Activated CD4-positive, alpha-beta T cell treated with anti-CD3 and anti-CD28 coated beads, Interleukin-2, amount 10 ng/mL, durations not matched to agents 7 days and 5 days (primary cell): ENCODE results near the gene SORL1. TPM values are rescaled to one million over a fixed set of nuclear protein-coding genes. Genes with fewer than 3 reads are reported as not detected.

ENCODE experiments used
- total RNA-seq, 2 experiments: library from RNA; stranded (reverse); gene quantifications; one replicate each; pipeline ENCODE4 v1.2.3, GENCODE V29; 2021

SORL1 gene
- total RNA-seq, 2 experiments from 2014 or later: 197 to 207 TPM

Other genes with a start within 250 kb of the SORL1 start
- gene SC5D, start 159.5 kb upstream of the SORL1 start, total RNA-seq: 10 to 100 TPM; 20.4 to 22.9 TPM